B cell (primary cell): ENCODE measurements around the gene CLSTN2. TPM values are rescaled to one million over a fixed set of nuclear protein-coding genes. Genes with fewer than 3 reads are reported as not detected.

ENCODE experiments used
- ATAC-seq: fragments of 200-7000 bp; cut with Tn5 transposase; one replicate; pipeline ENCODE4 v1.10.0; 2021; ENCODE audit warnings: low read depth, mild to moderate bottlenecking, moderate number of reproducible peaks, moderate library complexity
- CTCF ChIA-PET: fragments of 350-600 bp; sonication (Branson Sonifier 250); formaldehyde crosslinking; loops from one replicate; lab custom pipeline; 2021; ENCODE audit warnings: antibody characterized with exemption, inconsistent platforms; lab: Charles Lee
- POLR2A ChIA-PET: fragments of 350-600 bp; sonication (Branson Sonifier 250); formaldehyde crosslinking; loops from one replicate; lab custom pipeline; 2021; ENCODE audit warnings: antibody characterized with exemption; lab: Charles Lee
- DNase-seq: peaks from one replicate; pipeline ENCODE4 v3.0.0; 2013
- H2AFZ ChIP-seq: 2 replicates; pipeline ENCODE4 v1.6.1; 2012; ENCODE audit warnings: mild to moderate bottlenecking, low read depth, low read length; ENCODE audit not compliant: insufficient read depth, poor library complexity, severe bottlenecking
- H3K27ac ChIP-seq, 2 donors: 1 replicate in 1 of 2; 2 replicates in 1 of 2; pipeline ENCODE4 v1.5.1; 2012 to 2013; ENCODE audit warnings: low read length in 2 of 2, mild to moderate bottlenecking in 2 of 2, moderate library complexity in 1 of 2
- H3K27me3 ChIP-seq, 4 experiments: fragments of 200-600 bp in 1 of 4; sonication (generic) in 1 of 4; replicated peaks in 1 of 4; 1 replicate in 2 of 4; 2 replicates in 2 of 4; pipeline versions ENCODE4 v1.6.1 to v1.7.0; 2013 to 2016; ENCODE audit warnings: low read length in 3 of 4, mild to moderate bottlenecking in 2 of 4, mixed read lengths in 1 of 4, moderate library complexity in 1 of 4; ENCODE audit not compliant: insufficient read depth in 4 of 4, control insufficient read depth in 3 of 4; ENCODE audit errors: control extremely low read depth in 1 of 4
- H3K36me3 ChIP-seq, 2 experiments: replicated peaks in 1 of 2; 1 replicate in 1 of 2; 2 replicates in 1 of 2; pipeline versions ENCODE4 v1.6.1 to v1.7.1; 2013; ENCODE audit warnings: low read length in 1 of 2; ENCODE audit not compliant: insufficient read depth in 2 of 2, control insufficient read depth in 1 of 2; ENCODE audit errors: control extremely low read depth in 1 of 2, extremely low read depth in 1 of 2
- H3K4me1 ChIP-seq, 2 donors: fragments of 200-600 bp in 1 of 2; sonication (generic) in 1 of 2; 1 replicate in 1 of 2; 2 replicates in 1 of 2; pipeline versions ENCODE4 v1.5.1 to v1.6.1; 2013 to 2017; ENCODE audit warnings: low read length in 2 of 2; ENCODE audit not compliant: control insufficient read depth in 2 of 2, insufficient read depth in 2 of 2
- H3K4me2 ChIP-seq: replicated peaks from 2 replicates; pipeline ENCODE3; 2012; ENCODE audit warnings: mild to moderate bottlenecking, low read depth, low read length; ENCODE audit not compliant: poor library complexity, severe bottlenecking
- H3K4me3 ChIP-seq, 5 experiments: fragments of 200-600 bp in 1 of 5; sonication (generic) in 1 of 5; 1 replicate in 3 of 5; 2 replicates in 2 of 5; pipeline versions ENCODE4 v1.5.1 to v1.7.0; 2011 to 2016; ENCODE audit warnings: low read length in 4 of 5, mild to moderate bottlenecking in 4 of 5, low read depth in 2 of 5, control low read depth in 1 of 5, moderate library complexity in 1 of 5; ENCODE audit not compliant: insufficient read depth in 1 of 5; ENCODE audit errors: control extremely low read depth in 1 of 5, extremely low read depth in 1 of 5
- H3K79me2 ChIP-seq: fragments of 200-600 bp; sonication (generic); one replicate; pipeline ENCODE4 v1.6.0; 2016; ENCODE audit warnings: low read length; ENCODE audit not compliant: control insufficient read depth, insufficient read depth
- H3K9ac ChIP-seq: fragments of 200-600 bp; sonication (generic); 2 replicates; pipeline ENCODE4 v1.6.1; 2017; ENCODE audit warnings: mild to moderate bottlenecking, low read length, moderate library complexity
- H3K9me3 ChIP-seq, 3 donors: one replicate each; pipeline versions ENCODE4 v1.6.1 to v1.7.1; 2013; ENCODE audit warnings: low read length in 2 of 3; ENCODE audit not compliant: control insufficient read depth in 2 of 3, insufficient read depth in 1 of 3; ENCODE audit errors: control extremely low read depth in 1 of 3
- H4K20me1 ChIP-seq: 2 replicates; pipeline ENCODE4 v1.6.0; 2012; ENCODE audit warnings: mild to moderate bottlenecking, low read length; ENCODE audit not compliant: insufficient read depth, control insufficient read depth, poor library complexity, severe bottlenecking
- H3K27ac Mint-ChIP-seq: one replicate; pipeline ENCODE4 v1.8.0; 2021; ENCODE audit warnings: mixed read lengths
- H3K27me3 Mint-ChIP-seq: one replicate; pipeline ENCODE4 v1.8.0; 2021; ENCODE audit warnings: mixed read lengths
- H3K4me1 Mint-ChIP-seq: one replicate; pipeline ENCODE4 v1.8.0; 2021; ENCODE audit warnings: mixed read lengths
- H3K4me3 Mint-ChIP-seq: one replicate; pipeline ENCODE4 v1.8.0; 2021; ENCODE audit warnings: mixed read lengths
- H3K9me3 Mint-ChIP-seq: one replicate; pipeline ENCODE4 v1.8.0; 2022; ENCODE audit warnings: mixed read lengths; ENCODE audit not compliant: insufficient read depth
- CTCF ChIP-seq: fragments of 200-600 bp; IDR thresholded peaks from one replicate; pipeline ENCODE4 v1.8.0; 2022; ENCODE audit warnings: antibody characterized with exemption, mild to moderate bottlenecking
- EZH2 ChIP-seq: IDR thresholded peaks from 2 replicates; pipeline ENCODE4 v1.6.1; 2012; ENCODE audit warnings: borderline replicate concordance, low read depth, mild to moderate bottlenecking, moderate library complexity, low read length; ENCODE audit not compliant: insufficient read depth, poor library complexity, severe bottlenecking
- WGBS: methylation state at CpG from one replicate; pipeline ENCODE4 v1.1.5; 2013; ENCODE audit warnings: missing lambda C conversion rate; ENCODE audit not compliant: insufficient coverage; 5-methylcytosine and 5-hydroxymethylcytosine counted together
- intact Hi-C: fragments of 100-400 bp; cut with micrococcal nuclease; formaldehyde crosslinking; loops from one replicate; pipeline ENCODE4 v1.10.0; 2022
- polyA plus RNA-seq: library from polyadenylated mRNA; depleted of rRNA; stranded (reverse); fragments of >200 nt; gene quantifications from 2 replicates; pipeline ENCODE4 v1.2.3, GENCODE V29; 2012
- total RNA-seq, 2 donors: library from RNA; stranded (reverse); fragments of 120-200 nt in 1 of 2; gene quantifications; 1 replicate in 1 of 2; 2 replicates in 1 of 2; pipeline versions ENCODE4 v1.2.3 to v1.2.4, GENCODE V29; 2013 to 2022

The CLSTN2 gene
- total and polyA plus RNA-seq, 2 donors (not counting 1 experiment from before 2014, with no cell fraction given), result not detected

GRCh38 chr3:140576449-140576848 is 641.5 kb downstream of the CLSTN2 start:
- Histone ChIP-seq H3K9me3 (no peaks in the 10 kb centered on the region), H3K9ac (no peak overlapping the region), H3K27ac (no peak overlapping the region), H3K4me3 (no peak overlapping the region), H2AFZ (no peak overlapping the region), H3K79me2 (no peaks in the 10 kb centered on the region), H3K27me3 (no peaks in the 10 kb centered on the region), H3K36me3 (no peaks in the 10 kb centered on the region), H3K4me2 (no peak overlapping the region), H3K4me1 (no peaks in the 10 kb centered on the region), H4K20me1 (no peaks in the 10 kb centered on the region)
- DNase-seq, result no peak
- TF ChIP-seq EZH2, result no peak
- TF ChIP-seq CTCF, result no peak
- WGBS, result 0% methylated on average over 1 of the region's 5 CpGs
- peaks cover 9% of the 10 kb centered on the region for H3K27me3 Mint-ChIP-seq
- intact Hi-C loops, result no loop called here
- no peak overlapping the region for H3K27ac Mint-ChIP-seq
- H3K4me3 Mint-ChIP-seq, result no peak overlapping the region
- no peak for ATAC-seq
- no peaks in the 10 kb centered on the region for H3K4me1 Mint-ChIP-seq
- ChIA-PET CTCF (no interaction called here), POLR2A (no interaction called here)
- no peaks in the 10 kb centered on the region for H3K9me3 Mint-ChIP-seq

- Mint-ChIP-seq H3K27me3 (peaks cover 12% of the 10 kb centered on the region), H3K9me3 (no peaks in the 10 kb centered on the region), H3K4me1 (no peaks in the 10 kb centered on the region), H3K4me3 (no peak overlapping the region), H3K27ac (no peak overlapping the region)
- Histone ChIP-seq H3K9me3 (no peaks in the 10 kb centered on the region), H3K79me2 (no peaks in the 10 kb centered on the region), H3K9ac (no peak overlapping the region), H3K4me2 (no peak overlapping the region), H2AFZ (no peak overlapping the region), H3K4me3 (no peak overlapping the region), H3K36me3 (no peaks in the 10 kb centered on the region), H3K4me1 (no peaks in the 10 kb centered on the region), H4K20me1 (no peaks in the 10 kb centered on the region), H3K27me3 (no peaks in the 10 kb centered on the region), H3K27ac (no peak overlapping the region)
- ATAC-seq, result no peak
- POLR2A ChIA-PET, result no interaction called here
- intact Hi-C loops, result no loop called here
- WGBS, result 80% methylated on average over 1 of the region's 4 CpGs
- TF ChIP-seq CTCF, result no peak
- TF ChIP-seq EZH2, result no peak
- no peak for DNase-seq
- CTCF ChIA-PET, result no interaction called here
Observed at GRCh38 chr3:140577911-140578310, 642.9 kb downstream of the CLSTN2 start.
